GM23338 (cell line): Measurements from ENCODE around the gene KCNK3. TPM values are rescaled to one million over a fixed set of nuclear protein-coding genes. Genes with fewer than 3 reads are reported as not detected.

Experiments
- ATAC-seq: fragments of 200-7000 bp; cut with Tn5 transposase; 3 replicates; pipeline ENCODE4 v1.9.1; 2020
- DNase-seq: peaks from one replicate; pipeline ENCODE4 v3.0.0-alpha.2; 2015; ENCODE audit warnings: low spot score
- H2AFZ ChIP-seq: fragments of 200-600 bp; sonication (generic); 2 replicates; pipeline ENCODE4 v1.8.0; 2016; ENCODE audit warnings: antibody characterized with exemption, mild to moderate bottlenecking, moderate library complexity
- H3F3A ChIP-seq: fragments of 200-600 bp; sonication (generic); replicated peaks from 2 replicates; pipeline ENCODE4 v1.8.0; 2017; ENCODE audit warnings: antibody characterized with exemption, mixed run types, low read depth
- H3K27ac ChIP-seq: fragments of 200-600 bp; sonication (generic); 2 replicates; pipeline ENCODE4 v1.6.1; 2016; ENCODE audit warnings: low read depth
- H3K27me3 ChIP-seq: fragments of 200-600 bp; sonication (generic); 2 replicates; pipeline ENCODE4 v1.8.0; 2016; ENCODE audit warnings: mild to moderate bottlenecking, mixed run types, moderate library complexity; ENCODE audit not compliant: insufficient read depth
- H3K36me3 ChIP-seq: fragments of 200-600 bp; sonication (generic); 2 replicates; pipeline ENCODE4 v1.8.0; 2016; ENCODE audit warnings: mild to moderate bottlenecking; ENCODE audit not compliant: insufficient read depth
- H3K4me1 ChIP-seq: fragments of 200-600 bp; sonication (generic); 2 replicates; pipeline ENCODE4 v1.8.0; 2016; ENCODE audit warnings: mild to moderate bottlenecking, moderate library complexity; ENCODE audit not compliant: insufficient read depth
- H3K4me2 ChIP-seq: fragments of 200-600 bp; sonication (generic); 2 replicates; pipeline ENCODE4 v1.7.1; 2017; ENCODE audit warnings: mixed run types
- H3K4me3 ChIP-seq: fragments of 200-600 bp; sonication (generic); 2 replicates; pipeline ENCODE4 v1.6.1; 2016; ENCODE audit warnings: mixed run types
- H3K79me2 ChIP-seq: fragments of 200-600 bp; sonication (generic); replicated peaks from 2 replicates; pipeline ENCODE4 v1.8.0; 2017; ENCODE audit warnings: mild to moderate bottlenecking; ENCODE audit not compliant: insufficient read depth
- H3K9me2 ChIP-seq: fragments of 200-600 bp; sonication (generic); 2 replicates; pipeline ENCODE4 v1.8.0; 2017; ENCODE audit not compliant: insufficient read depth
- H4K20me1 ChIP-seq: fragments of 200-600 bp; sonication (generic); replicated peaks from 2 replicates; pipeline ENCODE4 v1.8.0; 2017; ENCODE audit warnings: mild to moderate bottlenecking; ENCODE audit not compliant: insufficient read depth
- H3K27ac Mint-ChIP-seq: 2 replicates; pipeline ENCODE4 v1.8.0; 2020; ENCODE audit warnings: inconsistent platforms, mild to moderate bottlenecking, moderate library complexity, mixed read lengths
- H3K27me3 Mint-ChIP-seq: 3 replicates; pipeline ENCODE4 v1.8.0; 2022; ENCODE audit warnings: low read depth, mild to moderate bottlenecking, moderate library complexity, mixed read lengths, inconsistent platforms; ENCODE audit not compliant: insufficient read depth, poor library complexity
- H3K36me3 Mint-ChIP-seq: 3 replicates; pipeline ENCODE4 v1.8.0; 2021; ENCODE audit warnings: low read depth, mild to moderate bottlenecking, inconsistent platforms, moderate library complexity, mixed read lengths
- H3K4me1 Mint-ChIP-seq: 3 replicates; pipeline ENCODE4 v1.8.0; 2020; ENCODE audit warnings: mild to moderate bottlenecking, inconsistent platforms, mixed read lengths
- H3K4me3 Mint-ChIP-seq: 3 replicates; pipeline ENCODE4 v1.8.0; 2021; ENCODE audit warnings: moderate library complexity, mild to moderate bottlenecking, inconsistent platforms, mixed read lengths
- H3K9me3 Mint-ChIP-seq: 3 replicates; pipeline ENCODE4 v1.8.0; 2020; ENCODE audit warnings: moderate library complexity, mild to moderate bottlenecking, inconsistent platforms, mixed read lengths
- CREB1 ChIP-seq: fragments of 250-450 bp; sonication (Bioruptor Pico); IDR thresholded peaks from 2 replicates; pipeline ENCODE4 v1.5.0; 2020; ENCODE audit warnings: low read depth, mild to moderate bottlenecking, moderate library complexity
- EZH2 ChIP-seq: fragments of 200-600 bp; sonication (generic); IDR thresholded peaks from one replicate; pipeline ENCODE4 v1.8.0; 2017; ENCODE audit warnings: antibody characterized with exemption, mild to moderate bottlenecking, low read depth; ENCODE audit not compliant: unreplicated experiment
- EZH2phosphoT487 ChIP-seq: fragments of 200-600 bp; sonication (generic); IDR thresholded peaks from one replicate; pipeline ENCODE4 v1.8.1; 2018; ENCODE audit warnings: antibody characterized with exemption; ENCODE audit not compliant: unreplicated experiment
- JUNB ChIP-seq: IDR thresholded peaks from one replicate; pipeline ENCODE4 v1.6.1; 2016; ENCODE audit warnings: antibody characterized with exemption; ENCODE audit not compliant: unreplicated experiment
- NANOG ChIP-seq: IDR thresholded peaks from 2 replicates; pipeline ENCODE4 v1.6.1; 2016; ENCODE audit warnings: antibody characterized with exemption, borderline replicate concordance
- POLR2AphosphoS5 ChIP-seq: IDR thresholded peaks from 2 replicates; pipeline ENCODE4 v1.6.1; 2016; ENCODE audit warnings: antibody characterized with exemption, low read depth
- STAT1 ChIP-seq: IDR thresholded peaks from one replicate; pipeline ENCODE4 v1.6.1; 2016; ENCODE audit warnings: antibody characterized with exemption; ENCODE audit not compliant: unreplicated experiment
- ZNF114 ChIP-seq: fragments of 250-450 bp; sonication (Bioruptor Pico); IDR thresholded peaks from 2 replicates; pipeline ENCODE4 v1.5.0; 2020; ENCODE audit warnings: mild to moderate bottlenecking, moderate library complexity
- ZNF331 ChIP-seq: fragments of 250-450 bp; sonication (Bioruptor Pico); IDR thresholded peaks from 2 replicates; pipeline ENCODE4 v1.5.0; 2020; ENCODE audit warnings: low read depth, mild to moderate bottlenecking, moderate library complexity
- polyA plus RNA-seq: library from polyadenylated mRNA; unstranded; fragments of >200 nt; fragmentation: Nextera tagmentation; extraction: Ambion mirVana; gene quantifications from 2 replicates; pipeline ENCODE4 v1.2.1, GENCODE V29; 2016
- total RNA-seq: library from RNA; depleted of rRNA; stranded (reverse); fragments of >200 nt; shearing (Covaris generic); gene quantifications from 2 replicates; pipeline ENCODE4 v1.2.3, GENCODE V29; 2014
- TF ChIP-seq, protein P1 (sequence below): fragments of 250-450 bp; sonication (Bioruptor Pico); IDR thresholded peaks from 2 replicates; pipeline ENCODE4 v1.5.0; 2020; ENCODE audit warnings: mild to moderate bottlenecking, moderate library complexity
- TF ChIP-seq, protein P2 (sequence below), 2 experiments: fragments of 200-600 bp in 1 of 2; sonication (generic) in 1 of 2; conservative IDR thresholded peaks; 2 replicates each; pipeline versions ENCODE4 v1.5.1 to v1.6.1; 2016 to 2017; ENCODE audit warnings: antibody characterized with exemption in 2 of 2, low read depth in 2 of 2, mild to moderate bottlenecking in 2 of 2, moderate library complexity in 1 of 2
- TF ChIP-seq, protein P3 (sequence below): IDR thresholded peaks from one replicate; pipeline ENCODE4 v1.6.1; 2018; ENCODE audit warnings: antibody characterized with exemption; ENCODE audit not compliant: unreplicated experiment
- TF ChIP-seq, protein P4 (sequence below): IDR thresholded peaks from 2 replicates; pipeline ENCODE4 v1.6.1; 2016; ENCODE audit warnings: antibody characterized with exemption

The KCNK3 gene
- total and polyA plus RNA-seq, 2 experiments from 2014 or later = not detected

- Histone ChIP-seq H2AFZ (0 out of 2 replicates have a peak overlapping the region, but pooled peaks have one; percentile 38), H3K4me1 (no peaks in the 10 kb centered on the region), H3F3A (no peaks in the 10 kb centered on the region), H3K27me3 (peaks cover 9% of the 10 kb centered on the region; the same call in 1 of the 2 replicates), H4K20me1 (no peaks in the 10 kb centered on the region), H3K9me2 (no peaks in the 10 kb centered on the region), H3K27ac (no peak overlapping the region), H3K36me3 (no peaks in the 10 kb centered on the region), H3K4me3 (no peak overlapping the region), H3K4me2 (no peak overlapping the region), H3K79me2 (no peaks in the 10 kb centered on the region)
- Mint-ChIP-seq H3K36me3 (no peaks in the 10 kb centered on the region), H3K9me3 (no peaks in the 10 kb centered on the region), H3K4me3 (no peak overlapping the region), H3K4me1 (peaks cover 18% of the 10 kb centered on the region; the same call in 2 of the 3 replicates), H3K27me3 (peaks cover 19% of the 10 kb centered on the region), H3K27ac (no peak overlapping the region)
- TF ChIP-seq, protein P1, sequence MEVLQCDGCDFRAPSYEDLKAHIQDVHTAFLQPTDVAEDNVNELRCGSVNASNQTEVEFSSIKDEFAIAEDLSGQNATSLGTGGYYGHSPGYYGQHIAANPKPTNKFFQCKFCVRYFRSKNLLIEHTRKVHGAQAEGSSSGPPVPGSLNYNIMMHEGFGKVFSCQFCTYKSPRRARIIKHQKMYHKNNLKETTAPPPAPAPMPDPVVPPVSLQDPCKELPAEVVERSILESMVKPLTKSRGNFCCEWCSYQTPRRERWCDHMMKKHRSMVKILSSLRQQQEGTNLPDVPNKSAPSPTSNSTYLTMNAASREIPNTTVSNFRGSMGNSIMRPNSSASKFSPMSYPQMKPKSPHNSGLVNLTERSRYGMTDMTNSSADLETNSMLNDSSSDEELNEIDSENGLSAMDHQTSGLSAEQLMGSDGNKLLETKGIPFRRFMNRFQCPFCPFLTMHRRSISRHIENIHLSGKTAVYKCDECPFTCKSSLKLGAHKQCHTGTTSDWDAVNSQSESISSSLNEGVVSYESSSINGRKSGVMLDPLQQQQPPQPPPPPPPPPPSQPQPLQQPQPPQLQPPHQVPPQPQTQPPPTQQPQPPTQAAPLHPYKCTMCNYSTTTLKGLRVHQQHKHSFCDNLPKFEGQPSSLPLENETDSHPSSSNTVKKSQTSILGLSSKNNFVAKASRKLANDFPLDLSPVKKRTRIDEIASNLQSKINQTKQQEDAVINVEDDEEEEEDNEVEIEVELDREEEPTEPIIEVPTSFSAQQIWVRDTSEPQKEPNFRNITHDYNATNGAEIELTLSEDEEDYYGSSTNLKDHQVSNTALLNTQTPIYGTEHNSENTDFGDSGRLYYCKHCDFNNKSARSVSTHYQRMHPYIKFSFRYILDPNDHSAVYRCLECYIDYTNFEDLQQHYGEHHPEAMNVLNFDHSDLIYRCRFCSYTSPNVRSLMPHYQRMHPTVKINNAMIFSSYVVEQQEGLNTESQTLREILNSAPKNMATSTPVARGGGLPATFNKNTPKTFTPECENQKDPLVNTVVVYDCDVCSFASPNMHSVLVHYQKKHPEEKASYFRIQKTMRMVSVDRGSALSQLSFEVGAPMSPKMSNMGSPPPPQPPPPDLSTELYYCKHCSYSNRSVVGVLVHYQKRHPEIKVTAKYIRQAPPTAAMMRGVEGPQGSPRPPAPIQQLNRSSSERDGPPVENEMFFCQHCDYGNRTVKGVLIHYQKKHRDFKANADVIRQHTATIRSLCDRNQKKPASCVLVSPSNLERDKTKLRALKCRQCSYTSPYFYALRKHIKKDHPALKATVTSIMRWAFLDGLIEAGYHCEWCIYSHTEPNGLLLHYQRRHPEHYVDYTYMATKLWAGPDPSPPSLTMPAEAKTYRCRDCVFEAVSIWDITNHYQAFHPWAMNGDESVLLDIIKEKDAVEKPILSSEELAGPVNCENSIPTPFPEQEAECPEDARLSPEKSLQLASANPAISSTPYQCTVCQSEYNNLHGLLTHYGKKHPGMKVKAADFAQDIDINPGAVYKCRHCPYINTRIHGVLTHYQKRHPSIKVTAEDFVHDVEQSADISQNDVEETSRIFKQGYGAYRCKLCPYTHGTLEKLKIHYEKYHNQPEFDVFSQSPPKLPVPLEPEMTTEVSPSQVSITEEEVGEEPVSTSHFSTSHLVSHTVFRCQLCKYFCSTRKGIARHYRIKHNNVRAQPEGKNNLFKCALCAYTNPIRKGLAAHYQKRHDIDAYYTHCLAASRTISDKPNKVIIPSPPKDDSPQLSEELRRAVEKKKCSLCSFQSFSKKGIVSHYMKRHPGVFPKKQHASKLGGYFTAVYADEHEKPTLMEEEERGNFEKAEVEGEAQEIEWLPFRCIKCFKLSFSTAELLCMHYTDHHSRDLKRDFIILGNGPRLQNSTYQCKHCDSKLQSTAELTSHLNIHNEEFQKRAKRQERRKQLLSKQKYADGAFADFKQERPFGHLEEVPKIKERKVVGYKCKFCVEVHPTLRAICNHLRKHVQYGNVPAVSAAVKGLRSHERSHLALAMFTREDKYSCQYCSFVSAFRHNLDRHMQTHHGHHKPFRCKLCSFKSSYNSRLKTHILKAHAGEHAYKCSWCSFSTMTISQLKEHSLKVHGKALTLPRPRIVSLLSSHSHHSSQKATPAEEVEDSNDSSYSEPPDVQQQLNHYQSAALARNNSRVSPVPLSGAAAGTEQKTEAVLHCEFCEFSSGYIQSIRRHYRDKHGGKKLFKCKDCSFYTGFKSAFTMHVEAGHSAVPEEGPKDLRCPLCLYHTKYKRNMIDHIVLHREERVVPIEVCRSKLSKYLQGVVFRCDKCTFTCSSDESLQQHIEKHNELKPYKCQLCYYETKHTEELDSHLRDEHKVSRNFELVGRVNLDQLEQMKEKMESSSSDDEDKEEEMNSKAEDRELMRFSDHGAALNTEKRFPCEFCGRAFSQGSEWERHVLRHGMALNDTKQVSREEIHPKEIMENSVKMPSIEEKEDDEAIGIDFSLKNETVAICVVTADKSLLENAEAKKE (CRISPR knock-in tag) = no peak
- TF ChIP-seq, protein P2, sequence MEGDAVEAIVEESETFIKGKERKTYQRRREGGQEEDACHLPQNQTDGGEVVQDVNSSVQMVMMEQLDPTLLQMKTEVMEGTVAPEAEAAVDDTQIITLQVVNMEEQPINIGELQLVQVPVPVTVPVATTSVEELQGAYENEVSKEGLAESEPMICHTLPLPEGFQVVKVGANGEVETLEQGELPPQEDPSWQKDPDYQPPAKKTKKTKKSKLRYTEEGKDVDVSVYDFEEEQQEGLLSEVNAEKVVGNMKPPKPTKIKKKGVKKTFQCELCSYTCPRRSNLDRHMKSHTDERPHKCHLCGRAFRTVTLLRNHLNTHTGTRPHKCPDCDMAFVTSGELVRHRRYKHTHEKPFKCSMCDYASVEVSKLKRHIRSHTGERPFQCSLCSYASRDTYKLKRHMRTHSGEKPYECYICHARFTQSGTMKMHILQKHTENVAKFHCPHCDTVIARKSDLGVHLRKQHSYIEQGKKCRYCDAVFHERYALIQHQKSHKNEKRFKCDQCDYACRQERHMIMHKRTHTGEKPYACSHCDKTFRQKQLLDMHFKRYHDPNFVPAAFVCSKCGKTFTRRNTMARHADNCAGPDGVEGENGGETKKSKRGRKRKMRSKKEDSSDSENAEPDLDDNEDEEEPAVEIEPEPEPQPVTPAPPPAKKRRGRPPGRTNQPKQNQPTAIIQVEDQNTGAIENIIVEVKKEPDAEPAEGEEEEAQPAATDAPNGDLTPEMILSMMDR (conservative IDR thresholded peaks at IDR 0.05; ENCODE audit: low read depth in 2 of 2) = no peak
- TF ChIP-seq NANOG = no peak
- no peak for TF ChIP-seq ZNF114 (CRISPR knock-in tag)
- TF ChIP-seq ZNF331 (CRISPR knock-in tag) = no peak
- no peak for TF ChIP-seq POLR2AphosphoS5
- TF ChIP-seq STAT1 = no peak
- TF ChIP-seq, protein P3, sequence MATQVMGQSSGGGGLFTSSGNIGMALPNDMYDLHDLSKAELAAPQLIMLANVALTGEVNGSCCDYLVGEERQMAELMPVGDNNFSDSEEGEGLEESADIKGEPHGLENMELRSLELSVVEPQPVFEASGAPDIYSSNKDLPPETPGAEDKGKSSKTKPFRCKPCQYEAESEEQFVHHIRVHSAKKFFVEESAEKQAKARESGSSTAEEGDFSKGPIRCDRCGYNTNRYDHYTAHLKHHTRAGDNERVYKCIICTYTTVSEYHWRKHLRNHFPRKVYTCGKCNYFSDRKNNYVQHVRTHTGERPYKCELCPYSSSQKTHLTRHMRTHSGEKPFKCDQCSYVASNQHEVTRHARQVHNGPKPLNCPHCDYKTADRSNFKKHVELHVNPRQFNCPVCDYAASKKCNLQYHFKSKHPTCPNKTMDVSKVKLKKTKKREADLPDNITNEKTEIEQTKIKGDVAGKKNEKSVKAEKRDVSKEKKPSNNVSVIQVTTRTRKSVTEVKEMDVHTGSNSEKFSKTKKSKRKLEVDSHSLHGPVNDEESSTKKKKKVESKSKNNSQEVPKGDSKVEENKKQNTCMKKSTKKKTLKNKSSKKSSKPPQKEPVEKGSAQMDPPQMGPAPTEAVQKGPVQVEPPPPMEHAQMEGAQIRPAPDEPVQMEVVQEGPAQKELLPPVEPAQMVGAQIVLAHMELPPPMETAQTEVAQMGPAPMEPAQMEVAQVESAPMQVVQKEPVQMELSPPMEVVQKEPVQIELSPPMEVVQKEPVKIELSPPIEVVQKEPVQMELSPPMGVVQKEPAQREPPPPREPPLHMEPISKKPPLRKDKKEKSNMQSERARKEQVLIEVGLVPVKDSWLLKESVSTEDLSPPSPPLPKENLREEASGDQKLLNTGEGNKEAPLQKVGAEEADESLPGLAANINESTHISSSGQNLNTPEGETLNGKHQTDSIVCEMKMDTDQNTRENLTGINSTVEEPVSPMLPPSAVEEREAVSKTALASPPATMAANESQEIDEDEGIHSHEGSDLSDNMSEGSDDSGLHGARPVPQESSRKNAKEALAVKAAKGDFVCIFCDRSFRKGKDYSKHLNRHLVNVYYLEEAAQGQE = no peak
- no peak for TF ChIP-seq CREB1 (CRISPR knock-in tag)
- TF ChIP-seq JUNB = no peak
- TF ChIP-seq, protein P4, sequence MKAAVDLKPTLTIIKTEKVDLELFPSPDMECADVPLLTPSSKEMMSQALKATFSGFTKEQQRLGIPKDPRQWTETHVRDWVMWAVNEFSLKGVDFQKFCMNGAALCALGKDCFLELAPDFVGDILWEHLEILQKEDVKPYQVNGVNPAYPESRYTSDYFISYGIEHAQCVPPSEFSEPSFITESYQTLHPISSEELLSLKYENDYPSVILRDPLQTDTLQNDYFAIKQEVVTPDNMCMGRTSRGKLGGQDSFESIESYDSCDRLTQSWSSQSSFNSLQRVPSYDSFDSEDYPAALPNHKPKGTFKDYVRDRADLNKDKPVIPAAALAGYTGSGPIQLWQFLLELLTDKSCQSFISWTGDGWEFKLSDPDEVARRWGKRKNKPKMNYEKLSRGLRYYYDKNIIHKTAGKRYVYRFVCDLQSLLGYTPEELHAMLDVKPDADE = no peak
- no peak for TF ChIP-seq EZH2phosphoT487
- TF ChIP-seq EZH2 = no peak
- ATAC-seq (no peak), DNase-seq (no peak)
Observed at GRCh38 chr2:26687328-26687727, 5.2 kb upstream of the KCNK3 start.
